ENCODE measurements around the gene CCDC63. TPM values are rescaled to one million over a fixed set of nuclear protein-coding genes. Genes with fewer than 3 reads are reported as not detected.

Gene CCDC63
- total RNA-seq, 1 donor: not detected

GRCh38 chr12:110916295-110916875 lies 69.6 kb downstream of the CCDC63 start:
- TF ChIP-seq, protein P1, sequence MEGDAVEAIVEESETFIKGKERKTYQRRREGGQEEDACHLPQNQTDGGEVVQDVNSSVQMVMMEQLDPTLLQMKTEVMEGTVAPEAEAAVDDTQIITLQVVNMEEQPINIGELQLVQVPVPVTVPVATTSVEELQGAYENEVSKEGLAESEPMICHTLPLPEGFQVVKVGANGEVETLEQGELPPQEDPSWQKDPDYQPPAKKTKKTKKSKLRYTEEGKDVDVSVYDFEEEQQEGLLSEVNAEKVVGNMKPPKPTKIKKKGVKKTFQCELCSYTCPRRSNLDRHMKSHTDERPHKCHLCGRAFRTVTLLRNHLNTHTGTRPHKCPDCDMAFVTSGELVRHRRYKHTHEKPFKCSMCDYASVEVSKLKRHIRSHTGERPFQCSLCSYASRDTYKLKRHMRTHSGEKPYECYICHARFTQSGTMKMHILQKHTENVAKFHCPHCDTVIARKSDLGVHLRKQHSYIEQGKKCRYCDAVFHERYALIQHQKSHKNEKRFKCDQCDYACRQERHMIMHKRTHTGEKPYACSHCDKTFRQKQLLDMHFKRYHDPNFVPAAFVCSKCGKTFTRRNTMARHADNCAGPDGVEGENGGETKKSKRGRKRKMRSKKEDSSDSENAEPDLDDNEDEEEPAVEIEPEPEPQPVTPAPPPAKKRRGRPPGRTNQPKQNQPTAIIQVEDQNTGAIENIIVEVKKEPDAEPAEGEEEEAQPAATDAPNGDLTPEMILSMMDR (IDR thresholded peaks at IDR 0.05; ENCODE audit: insufficient read depth, low read length): no peak
- no peak overlapping the region for H3K4me3 ChIP-seq (ENCODE audit: low read depth, low read length)
- DNase-seq (ENCODE audit: low read depth): peak; percentile 57

DNA sequence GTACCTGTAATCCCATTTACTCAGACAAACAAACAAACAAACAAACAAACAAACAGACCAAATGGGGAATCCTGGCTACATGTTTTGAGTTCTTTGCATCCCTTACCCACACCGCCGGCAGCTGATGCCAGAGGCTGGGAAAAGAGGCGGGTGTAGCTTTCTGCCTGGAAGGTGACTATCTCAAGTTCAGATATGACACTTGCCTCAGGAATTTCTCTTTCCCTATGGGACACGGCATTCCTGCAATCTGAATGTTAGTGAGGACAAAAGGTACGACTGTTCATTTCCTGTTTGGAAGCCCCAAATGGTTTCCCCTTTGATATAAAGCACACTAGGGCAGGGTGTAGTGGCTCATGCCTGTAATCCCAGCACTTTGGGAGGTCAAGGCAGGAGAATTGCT lies 70.7 kb downstream of the CCDC63 start:
- peak; percentile 80 for DNase-seq (ENCODE audit: low read depth)
- TF ChIP-seq, protein P1 (IDR thresholded peaks at IDR 0.05; ENCODE audit: insufficient read depth, low read length): no peak
- no peak overlapping the region for H3K4me3 ChIP-seq (ENCODE audit: low read depth, low read length)

- no peak for DNase-seq (ENCODE audit: low read depth)
- TF ChIP-seq, protein P1 (IDR thresholded peaks at IDR 0.05; ENCODE audit: insufficient read depth, low read length): no peak
- H3K4me3 ChIP-seq (ENCODE audit: low read depth, low read length): no peak overlapping the region
Measured at GRCh38 chr12:110917961-110918360, 71.2 kb downstream of the CCDC63 start.

GRCh38 chr12:110919720-110920119 lies 72.9 kb downstream of the CCDC63 start:
- H3K4me3 ChIP-seq (ENCODE audit: low read depth, low read length): no peak overlapping the region
- no peak for DNase-seq (ENCODE audit: low read depth)
- TF ChIP-seq, protein P1 (IDR thresholded peaks at IDR 0.05; ENCODE audit: insufficient read depth, low read length): no peak

DNA sequence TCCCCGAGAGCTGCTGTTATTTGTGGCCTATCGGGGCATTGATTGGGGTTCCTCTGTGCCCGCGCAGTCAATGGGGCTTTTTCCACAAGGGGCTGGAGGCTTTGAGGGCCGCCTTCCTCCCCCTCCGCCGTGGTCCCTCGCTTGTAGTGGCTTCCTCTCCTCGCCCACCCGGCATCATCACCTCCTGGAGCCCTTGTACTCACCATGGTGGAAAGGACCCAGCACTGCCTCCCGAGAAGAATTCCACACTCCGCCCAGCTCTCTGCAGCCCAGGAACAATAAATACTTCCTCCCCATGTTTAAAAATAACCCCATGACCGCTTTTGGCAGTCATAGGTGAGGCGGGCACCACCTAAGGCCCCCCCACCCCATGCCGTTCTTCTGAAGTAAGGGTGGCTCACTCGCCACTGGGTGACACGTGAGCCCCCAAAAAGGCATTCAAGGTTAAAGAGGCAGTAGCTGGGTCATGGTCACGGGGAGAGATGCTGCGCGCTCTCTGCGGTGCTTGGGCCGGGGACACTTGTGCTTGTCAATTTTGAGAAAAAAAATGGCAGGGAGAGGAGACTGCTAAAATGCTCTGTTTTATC lies 73.6 kb downstream of the CCDC63 start, which contains the start of gene MYL2:
Gene MYL2, minus strand, starts transcription at position 256 of the 587 bp plus-strand sequence. Its CDS starts 50 bp downstream, at position 206.
- no peak for DNase-seq (ENCODE audit: low read depth)
- TF ChIP-seq, protein P1 (IDR thresholded peaks at IDR 0.05; ENCODE audit: insufficient read depth, low read length): no peak
- H3K4me3 ChIP-seq (ENCODE audit: low read depth, low read length): no peak within 1 kb of the TSS

DNA sequence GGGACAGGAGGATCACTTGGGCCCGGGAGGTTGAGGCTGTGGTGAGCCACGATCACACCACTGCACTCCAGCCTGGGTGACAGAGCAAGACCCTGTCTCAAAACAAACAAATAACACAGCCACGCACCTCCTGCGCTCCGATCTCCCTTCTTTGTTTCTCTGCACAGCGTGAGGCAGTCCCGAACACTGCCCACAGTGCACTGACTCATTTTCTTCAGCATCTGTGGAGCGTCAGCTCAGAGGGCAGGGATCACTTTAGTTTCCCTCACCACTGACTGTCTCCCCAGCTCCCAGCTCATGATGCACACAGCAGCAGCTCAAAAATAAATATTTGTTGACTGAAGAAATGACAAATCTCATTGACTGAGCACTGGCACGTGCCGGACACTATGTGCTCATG lies 74.5 kb downstream of the CCDC63 start:
- TF ChIP-seq, protein P1 (IDR thresholded peaks at IDR 0.05; ENCODE audit: insufficient read depth, low read length): no peak
- peak; percentile 37 for DNase-seq (ENCODE audit: low read depth)
- no peak overlapping the region for H3K4me3 ChIP-seq (ENCODE audit: low read depth, low read length)
